TTC549 (cell line): ENCODE measurements around the gene ANKUB1.

Source experiments
- FAIRE-seq: peaks from 2 replicates; lab custom pipeline; 2012; peaks lifted over from hg19 to GRCh38; lab: Jason Lieb, UNC

Gene ANKUB1

DNA sequence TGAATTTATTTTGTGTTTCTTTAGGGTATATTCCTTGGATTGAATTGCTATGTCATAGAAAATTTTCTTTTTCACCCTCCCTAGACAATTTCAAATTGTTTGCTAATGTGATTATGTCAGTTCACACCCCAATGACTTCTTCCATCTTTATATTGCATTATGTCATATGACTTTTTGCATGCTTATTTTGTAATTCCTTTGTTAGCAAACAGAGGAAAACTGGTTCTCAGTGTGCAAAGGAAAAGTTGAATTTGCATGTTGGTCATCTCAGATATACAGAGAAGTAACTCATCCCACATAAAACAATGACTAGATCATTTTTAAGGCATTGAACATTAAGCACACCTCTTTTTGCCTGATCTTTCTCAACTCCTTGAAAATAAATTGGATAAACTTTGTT, 17.3 kb upstream of the ANKUB1 start:
- no peak for FAIRE-seq

DNA sequence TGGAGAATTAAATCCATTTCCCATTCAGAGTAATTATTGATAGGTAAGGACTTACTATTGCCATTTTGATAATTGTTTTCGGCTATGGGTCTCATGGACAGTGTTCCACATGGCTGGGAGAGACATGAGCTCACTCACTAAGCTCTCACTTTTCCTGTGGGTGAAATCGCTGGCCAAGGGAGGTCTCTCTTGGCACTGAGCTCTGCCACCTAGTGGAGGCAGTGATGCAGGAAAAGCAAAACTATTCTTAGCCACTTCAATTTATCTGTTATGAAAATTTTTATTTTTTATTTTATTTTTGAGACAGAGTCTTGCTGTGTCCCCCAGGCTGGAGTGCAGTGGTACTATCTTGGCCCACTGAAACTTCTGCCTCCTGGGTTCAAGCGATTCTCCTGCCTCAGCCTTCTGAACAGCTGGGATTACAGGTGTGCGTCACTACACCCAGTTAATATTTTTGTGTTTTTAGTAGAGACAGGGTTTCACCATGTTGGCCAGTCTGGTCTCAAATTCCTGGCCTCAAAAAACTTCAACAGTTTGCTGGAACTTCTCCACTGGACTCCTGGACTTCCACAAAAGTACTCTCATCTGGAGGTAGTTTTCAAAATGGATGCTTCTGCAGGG, 16.0 kb upstream of the ANKUB1 start:
- peak; percentile 38 for FAIRE-seq

DNA sequence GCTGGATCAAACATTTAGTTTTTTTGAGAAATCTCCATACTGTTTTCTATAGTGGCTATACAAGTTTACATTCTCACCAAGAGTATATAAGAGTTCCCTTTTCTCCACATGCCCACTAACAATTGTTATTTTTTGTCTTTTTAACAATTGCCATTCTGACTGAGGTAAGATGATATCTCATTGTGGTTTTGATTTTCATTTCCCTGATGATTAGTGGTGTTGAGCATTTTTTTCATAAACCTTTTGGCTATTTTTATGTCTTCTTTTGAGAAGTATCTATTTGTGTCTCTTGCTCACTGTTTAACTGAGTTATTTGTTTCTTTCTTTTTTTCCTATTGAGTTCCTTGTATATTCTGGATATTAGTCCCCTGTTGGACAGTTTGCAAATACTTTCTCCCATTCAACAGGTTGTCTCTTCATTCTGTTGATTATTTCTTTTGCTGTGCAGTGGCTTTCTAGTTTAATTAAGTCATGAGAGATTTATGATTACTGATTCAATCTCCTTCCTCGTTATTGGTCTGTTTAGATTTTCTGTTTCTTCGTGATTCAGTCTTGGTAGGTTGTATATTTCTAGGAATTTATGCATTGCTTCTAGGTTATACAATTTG, 13.9 kb upstream of the ANKUB1 start:
- no peak for FAIRE-seq

DNA sequence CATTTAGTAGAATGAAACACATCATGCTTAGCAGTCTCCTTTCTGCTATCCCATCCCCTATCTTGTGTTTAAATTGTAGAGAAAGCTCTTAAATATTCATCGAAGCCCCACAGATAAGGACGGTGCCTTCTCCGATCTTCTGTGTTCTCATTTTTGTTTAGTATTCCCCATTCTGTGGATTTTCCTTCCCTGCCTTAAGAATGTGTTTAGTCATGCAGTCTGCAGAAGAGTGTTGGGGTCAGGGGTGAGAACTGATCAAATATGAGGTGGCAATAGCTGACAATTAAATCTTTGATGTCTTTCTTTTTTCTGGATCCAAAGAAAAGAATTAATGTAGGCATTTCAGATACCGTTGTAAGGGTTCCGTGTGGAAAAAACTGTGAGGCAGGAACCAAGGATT, 9.3 kb upstream of the ANKUB1 start:
- no peak for FAIRE-seq

DNA sequence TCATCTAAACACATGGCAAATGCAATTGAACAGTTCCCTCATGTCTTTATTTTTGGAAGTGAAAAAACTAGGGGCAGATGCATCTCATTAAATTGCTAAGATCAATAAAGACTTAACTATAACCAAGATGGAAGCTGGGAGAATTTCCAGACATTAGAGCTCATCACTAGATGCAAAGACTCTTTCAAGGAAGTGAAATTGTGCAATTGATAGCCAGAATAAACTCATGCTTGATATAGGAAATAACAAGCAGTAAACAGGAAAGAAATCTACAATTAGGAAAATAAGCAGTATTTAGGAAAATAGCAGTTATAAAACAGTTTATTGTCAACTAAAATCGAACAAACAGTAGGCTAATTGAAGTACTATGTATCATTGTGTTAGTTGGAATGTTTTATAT, 8.8 kb upstream of the ANKUB1 start:
- FAIRE-seq = no peak

DNA sequence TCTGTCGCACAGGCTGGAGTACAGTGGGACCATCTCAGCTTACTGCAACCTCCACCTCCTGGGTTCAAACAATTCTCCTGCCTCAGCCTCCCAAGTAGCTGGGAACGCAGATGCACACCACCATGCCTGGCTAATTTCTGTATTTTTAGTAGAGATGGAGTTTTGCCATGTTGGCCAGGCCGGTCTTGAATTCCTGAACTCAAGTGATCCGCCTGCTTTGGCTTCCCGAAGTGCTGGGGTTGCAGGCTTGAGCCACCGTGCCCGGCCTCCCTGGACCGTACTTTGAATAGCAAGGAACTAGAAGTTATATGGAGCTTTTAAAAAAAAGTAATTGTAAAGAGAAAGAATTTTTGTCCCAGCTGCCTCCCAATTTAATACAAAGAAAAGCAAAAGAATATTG, 8.3 kb upstream of the ANKUB1 start:
- no peak for FAIRE-seq

DNA sequence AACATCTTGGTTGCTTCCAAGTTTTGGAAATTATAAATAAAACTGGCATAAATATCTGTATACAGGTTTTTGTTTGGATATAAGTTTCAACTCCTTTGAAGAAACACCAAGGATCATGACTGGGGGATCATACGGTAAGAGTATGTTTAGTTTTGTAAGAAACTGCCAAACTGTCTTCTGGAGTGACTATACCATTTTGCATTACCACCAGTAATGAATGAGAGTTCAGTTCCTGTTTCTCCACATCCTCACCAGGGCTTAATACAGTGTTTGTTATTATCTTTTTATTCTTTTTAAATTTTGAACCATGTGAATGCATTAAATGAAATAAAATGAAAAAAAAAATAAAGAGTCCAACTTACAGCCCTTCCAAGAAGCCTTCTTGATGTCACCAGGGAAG, 3.7 kb upstream of the ANKUB1 start:
- no peak for FAIRE-seq

DNA sequence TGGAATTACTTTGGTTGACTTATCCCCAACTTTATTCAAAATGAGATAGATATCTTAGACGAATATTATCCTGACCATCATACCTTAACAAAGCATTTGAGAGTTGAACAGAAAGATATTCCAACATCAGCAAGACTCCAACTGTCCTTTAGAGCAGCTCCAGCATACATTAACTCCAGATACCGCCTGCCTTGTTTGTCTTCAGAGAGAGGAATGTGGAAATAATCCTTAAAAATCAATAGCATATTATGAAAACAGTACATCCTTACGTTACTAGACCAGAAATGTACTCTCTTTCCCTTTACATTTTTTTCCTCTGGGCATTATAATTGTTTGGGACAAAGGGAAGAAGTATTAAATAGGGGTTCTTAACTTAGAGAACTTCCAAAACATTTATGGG, 1.7 kb downstream of the ANKUB1 start:
- FAIRE-seq = no peak

DNA sequence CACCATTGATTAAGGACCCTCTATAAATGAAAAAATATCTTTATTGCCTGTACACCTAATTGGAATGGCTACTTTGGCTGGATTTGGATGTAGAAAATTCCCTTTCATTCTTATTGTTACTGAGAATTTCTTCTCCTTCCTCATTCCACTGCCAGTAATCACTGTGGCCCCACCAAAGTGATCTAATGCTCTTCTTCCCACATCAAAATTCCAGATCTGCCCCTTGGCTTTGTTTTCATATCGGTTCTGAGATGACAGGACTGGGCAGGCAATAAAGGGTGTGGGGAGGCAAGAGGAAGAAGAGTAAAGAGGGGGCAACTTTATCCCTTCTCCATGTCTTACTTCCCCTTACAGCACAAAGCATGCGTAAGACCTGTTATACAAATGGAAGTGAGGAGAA, 2.1 kb downstream of the ANKUB1 start:
- FAIRE-seq = no peak

DNA sequence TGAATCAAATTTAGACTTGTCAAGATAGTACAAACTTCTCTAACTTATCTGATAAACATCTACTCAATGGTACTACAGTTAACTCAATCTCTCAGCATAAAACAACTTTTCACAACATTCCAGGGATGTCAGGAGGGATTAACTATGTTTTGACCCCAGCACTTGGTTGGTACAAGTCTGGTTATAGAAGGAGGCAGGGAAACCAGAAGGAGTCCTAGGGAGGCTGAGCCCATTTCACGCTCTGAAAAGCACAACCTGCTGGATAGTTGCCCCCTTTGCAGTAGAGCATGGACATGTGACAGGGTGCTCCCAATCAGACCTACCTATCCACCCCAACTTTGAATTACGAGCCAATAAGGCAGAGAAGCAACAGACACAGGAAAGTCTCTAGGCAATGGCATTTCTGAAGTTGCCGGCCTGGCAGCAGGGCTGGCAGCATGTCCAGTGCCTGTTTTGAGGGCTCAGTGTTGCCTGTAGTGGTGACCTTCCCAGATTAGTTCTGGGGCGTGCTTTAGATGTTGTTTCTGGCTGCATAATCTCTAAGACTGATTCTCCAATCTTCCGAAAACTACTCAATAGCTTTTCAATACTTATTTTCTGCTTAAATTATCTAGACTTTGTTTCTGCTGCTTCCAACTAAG, 8.2 kb downstream of the ANKUB1 start:
- no peak for FAIRE-seq

DNA sequence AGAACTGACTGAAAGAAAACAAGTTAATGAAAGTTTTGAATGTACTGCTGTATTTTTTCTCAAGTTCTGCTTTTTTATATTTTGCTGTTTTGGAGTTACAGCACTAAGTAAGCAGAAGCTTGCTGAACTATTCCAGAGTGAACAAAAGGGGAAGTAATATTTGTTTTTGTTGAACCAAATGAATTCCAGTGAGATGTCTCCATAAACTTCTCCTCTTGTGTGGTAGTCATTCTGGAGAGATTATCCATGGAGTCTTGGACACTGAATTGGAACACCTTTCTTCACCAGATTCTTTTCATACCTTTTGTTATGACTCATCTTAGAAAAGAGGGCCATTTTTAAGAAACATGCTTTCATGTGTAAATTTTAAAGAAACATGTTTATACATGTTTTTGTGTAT, 8.8 kb downstream of the ANKUB1 start:
- no peak for FAIRE-seq

DNA sequence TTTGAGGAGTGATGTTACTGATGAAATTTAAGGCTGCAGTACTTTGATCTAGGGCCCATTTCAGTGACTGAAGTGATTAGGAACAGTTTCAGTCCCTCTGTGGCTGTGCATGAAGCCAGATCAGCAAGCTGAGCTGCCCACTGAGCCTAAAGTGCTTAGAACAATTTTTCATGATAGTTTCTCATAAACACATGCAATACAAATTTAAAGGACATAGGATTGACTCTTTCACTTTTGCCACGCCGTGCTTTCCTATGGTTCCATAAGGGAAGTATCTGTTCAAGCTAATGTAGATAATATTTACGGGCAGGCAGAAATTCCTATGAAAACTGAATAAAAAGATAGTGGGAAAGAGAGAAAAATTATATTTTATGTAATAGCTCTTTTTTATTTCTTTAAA, 10.6 kb downstream of the ANKUB1 start:
- no peak for FAIRE-seq

DNA sequence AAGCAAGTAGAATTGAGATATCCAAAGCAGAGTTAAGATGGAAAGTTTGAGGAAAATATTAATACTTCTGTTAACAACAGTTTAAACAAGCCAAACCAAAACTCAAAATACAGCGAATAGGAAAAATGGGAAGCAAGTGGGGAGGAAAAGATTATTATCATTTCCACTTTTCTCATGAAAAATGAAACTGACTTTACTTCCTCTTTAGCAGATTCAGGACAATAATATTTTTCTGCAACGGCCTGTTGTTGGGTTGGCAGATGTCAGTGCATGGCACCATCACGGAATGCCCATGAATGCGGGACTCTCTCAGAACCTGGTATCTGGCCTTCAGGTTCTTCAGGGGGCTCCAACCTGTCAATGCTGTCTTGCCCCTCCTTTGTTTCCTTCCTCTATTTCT, 11.1 kb downstream of the ANKUB1 start:
- FAIRE-seq = no peak

DNA sequence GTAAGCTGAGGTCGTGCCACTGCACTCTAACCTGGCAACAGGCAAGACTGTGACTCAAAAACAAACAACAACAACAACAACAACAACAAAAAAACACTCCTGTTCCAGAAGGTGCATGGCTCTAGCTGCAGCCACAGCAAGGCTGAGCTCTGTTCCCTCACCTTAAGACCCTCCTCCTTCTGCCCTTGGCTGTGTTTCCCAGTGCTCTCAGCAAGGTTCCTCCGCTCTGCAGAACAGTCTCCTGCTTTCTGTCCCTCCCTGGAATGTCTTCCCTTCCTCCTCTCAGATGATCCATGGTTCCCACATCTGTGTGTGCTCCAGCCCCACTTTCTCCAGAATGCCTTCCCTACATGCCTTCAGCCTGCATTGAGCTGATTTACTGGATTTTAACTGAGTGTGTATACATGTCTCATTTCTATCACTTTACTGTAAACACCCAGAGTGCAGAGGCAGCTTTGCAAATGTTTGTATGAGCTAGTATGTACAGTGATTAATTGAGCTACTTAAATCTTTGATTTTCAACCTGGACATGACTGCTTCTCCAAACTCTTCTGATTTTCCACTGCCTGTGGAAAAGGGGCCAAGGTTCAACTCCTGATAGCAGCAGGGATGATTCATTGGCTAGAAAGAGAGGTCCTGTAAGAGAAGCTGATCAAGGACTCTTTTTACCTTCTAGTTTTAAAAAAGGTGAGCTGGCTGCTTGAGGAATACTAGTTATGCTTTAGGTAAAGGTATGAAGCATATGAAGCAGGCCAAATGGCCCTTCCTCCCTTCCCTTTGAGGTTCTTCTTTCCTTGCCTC, 14.7 kb downstream of the ANKUB1 start:
- no peak for FAIRE-seq

DNA sequence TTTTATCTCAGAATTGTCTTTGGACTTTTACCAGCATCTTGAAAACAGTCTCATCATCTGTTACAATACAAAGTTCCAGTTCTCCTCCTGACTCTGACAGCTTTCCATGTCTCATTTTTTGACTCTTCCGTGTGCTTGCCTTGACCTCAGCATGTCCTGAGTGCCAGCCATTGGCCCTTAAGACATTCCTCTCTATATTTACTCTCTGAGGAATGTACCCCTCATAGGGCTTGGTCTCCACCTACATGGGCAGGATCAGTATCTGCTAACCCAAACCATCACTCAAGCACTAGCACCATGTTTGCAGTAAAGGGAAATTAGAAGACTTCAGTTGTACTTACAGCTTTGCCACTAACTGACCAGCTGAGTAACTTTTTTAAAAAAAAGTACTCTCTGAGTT, 16.2 kb downstream of the ANKUB1 start:
- FAIRE-seq = no peak

DNA sequence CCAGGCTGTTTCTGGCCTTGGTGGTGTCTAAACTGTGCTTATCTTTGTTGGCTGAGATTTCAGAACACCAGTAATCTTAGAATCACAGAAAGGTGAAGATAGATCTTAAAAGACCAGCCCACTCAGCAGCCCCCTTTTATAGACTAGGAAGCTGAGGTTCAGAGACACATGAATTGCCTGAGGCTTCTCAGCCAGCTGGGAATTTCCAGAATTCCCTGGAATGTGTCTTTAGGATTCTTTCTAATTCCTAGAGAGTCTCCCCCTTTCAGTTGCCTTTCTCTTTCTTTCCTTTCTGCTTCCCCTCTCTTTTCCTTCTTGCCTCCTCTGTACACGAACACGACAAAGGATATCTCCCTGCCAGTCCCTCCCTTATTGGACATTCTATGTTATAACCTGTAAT, 19.5 kb downstream of the ANKUB1 start:
- no peak for FAIRE-seq

DNA sequence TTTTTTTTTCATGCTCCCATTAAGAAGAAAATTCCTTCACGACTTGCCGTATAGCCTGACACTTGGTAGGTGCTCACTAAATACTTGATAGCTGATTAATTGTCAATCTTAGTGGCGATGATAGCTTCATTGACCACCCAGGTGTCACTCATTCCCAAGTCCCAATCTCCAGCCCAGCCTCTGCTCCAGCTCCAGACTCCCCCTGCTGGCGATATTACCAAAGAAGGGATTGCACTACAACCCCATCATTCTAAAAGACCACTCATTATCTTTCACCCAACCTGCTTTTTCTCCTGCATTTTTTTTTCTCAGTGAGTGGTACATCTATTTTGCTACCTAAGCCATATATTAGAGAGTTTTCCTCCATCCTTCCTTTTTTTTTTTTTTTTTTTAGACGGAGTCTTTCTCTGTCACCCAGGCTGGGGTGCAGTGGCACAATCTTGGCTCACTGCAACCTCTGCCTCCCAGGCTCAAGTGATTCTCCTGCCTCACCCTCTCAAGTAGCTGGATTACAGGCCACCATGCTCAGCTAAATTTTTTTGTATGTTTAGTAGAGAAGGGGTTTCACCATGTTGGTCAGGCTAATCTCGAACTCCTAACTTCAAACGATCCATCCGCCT, 20.6 kb downstream of the ANKUB1 start:
- no peak for FAIRE-seq

DNA sequence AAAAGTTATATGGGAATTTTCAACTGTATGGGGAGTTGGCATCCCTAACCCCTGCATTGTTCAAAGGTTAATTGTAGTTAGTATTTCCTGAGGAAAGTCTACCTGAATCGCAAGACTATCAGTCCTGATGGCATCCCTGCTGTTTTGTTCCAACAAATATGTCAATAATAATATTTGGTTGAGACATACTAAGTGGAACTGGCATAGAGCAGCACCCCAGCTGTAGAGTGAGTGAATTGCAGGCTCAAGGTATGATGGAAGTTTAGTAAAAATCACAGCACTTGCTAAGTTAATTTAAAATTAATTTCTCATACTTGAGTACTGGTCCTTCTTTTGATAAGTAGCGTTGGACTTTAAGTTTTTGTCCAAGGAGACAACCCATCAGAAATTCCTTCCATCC, 22.1 kb downstream of the ANKUB1 start:
- no peak for FAIRE-seq

DNA sequence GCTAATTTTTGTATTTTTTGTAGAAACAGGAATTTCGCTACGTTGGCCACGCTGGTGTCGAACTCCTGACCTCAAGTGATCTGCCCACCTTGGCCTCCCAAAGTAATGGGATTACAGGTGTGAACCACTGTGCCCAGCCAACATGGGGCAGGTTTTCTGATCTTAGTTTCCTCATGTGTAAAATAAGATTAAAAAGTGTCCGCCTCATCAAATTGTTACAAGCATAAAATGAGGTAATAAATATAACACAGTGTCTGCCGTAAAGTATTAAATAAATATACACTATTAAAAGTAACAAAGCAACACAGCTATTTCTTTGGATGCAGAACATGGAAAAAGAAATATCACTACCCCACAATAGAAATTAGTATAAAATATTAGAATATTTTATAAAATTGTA, 23.6 kb downstream of the ANKUB1 start:
- no peak for FAIRE-seq

DNA sequence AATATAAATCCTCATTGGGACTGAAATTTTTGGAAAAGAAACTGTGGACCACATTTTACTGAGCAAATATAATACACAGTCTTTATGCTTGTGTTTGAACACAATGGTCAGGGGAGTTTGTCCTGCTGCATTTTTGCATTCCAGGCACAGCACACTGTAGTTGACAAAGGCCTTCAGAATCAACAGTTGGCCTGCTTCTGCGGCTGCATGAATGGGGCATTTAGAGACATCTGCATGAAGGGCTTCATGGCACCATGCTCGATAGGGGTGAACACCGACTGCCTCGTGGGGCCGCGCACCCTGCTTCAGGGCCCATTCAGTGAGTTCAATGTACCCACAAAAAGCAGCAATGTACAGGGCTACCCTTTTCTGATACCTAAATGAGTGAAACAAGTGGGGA, 24.6 kb downstream of the ANKUB1 start:
- FAIRE-seq = no peak

DNA sequence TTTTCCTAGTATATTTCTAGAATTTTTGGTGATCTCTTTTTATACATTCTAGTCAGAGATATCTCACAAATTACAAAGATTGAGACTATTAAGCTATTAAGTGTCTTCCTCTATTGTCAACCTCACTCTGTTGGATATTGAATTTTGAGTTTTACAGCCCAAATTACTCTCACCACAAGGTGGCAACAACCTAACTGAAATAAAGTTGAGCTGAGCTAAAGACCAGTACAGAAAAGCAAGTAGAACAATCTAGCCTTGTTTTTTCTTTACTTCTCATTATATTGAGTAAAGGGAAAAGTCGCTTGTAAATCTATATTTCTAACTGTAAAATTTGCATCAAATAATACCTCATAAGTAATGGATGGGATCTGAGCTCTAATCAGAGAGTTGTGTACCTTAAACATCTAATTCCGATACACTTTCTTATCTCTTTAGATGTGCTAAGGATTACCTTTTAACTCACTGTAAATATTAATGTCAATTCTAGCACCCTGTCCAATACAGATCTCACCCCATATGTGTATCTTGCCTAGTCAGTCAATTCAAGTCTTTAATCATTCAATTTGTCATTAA, 26.5 kb downstream of the ANKUB1 start:
- peak; percentile 91 for FAIRE-seq

DNA sequence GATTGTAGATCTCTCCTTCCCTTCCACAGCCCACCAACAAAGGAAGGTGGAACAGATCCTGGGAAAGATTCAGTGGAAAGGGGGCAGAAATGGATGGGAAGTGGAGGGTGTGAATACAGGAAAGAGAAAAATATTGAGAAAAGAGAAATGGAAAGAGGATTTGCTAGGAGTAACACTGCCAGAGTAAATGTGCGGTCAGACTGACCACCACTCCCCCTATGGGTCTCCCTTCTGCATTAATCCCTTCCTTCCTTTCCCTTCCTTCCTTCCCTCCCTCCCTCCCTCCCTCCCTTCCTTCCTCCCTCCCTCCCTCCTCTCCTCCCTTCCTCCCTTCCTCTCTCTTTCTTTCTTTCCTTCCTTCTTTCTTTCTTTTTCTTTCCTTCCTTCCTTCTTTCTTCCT, 28.1 kb downstream of the ANKUB1 start:
- no peak for FAIRE-seq
